AG10803 (cell line): ENCODE results near the gene DYNC1I1.

Experiments used
- DNase-seq: peaks from one replicate; pipeline ENCODE4 v3.0.0; 2010; ENCODE audit warnings: low read depth
- H3K4me3 ChIP-seq: 2 replicates; pipeline ENCODE4 v1.5.1; 2011; ENCODE audit warnings: mild to moderate bottlenecking, low read length, control low read depth
- TF ChIP-seq, protein P1 (sequence below): conservative IDR thresholded peaks from 2 replicates; pipeline ENCODE4 v1.5.1; 2011; ENCODE audit warnings: mild to moderate bottlenecking, low read length, control low read depth, inconsistent platforms

The DYNC1I1 gene

DNA sequence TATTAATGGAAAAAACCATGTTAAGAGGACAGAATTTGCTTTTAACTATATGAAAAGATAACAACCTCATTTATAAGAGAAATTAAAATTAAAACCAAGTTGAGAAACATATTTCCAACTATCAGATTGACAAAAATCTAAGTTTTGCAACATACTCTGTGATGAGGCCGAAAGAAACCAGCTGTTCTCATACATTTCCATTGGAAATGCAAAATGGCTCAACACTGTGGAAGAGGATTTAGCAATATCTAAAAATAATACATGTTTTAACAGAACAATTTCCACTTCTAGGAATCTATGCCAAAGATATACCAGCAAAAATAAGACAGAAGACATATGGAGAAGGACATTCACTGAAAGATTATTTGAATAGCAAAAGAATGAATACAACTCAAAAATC, 268.8 kb downstream of the DYNC1I1 start:
- TF ChIP-seq, protein P1, sequence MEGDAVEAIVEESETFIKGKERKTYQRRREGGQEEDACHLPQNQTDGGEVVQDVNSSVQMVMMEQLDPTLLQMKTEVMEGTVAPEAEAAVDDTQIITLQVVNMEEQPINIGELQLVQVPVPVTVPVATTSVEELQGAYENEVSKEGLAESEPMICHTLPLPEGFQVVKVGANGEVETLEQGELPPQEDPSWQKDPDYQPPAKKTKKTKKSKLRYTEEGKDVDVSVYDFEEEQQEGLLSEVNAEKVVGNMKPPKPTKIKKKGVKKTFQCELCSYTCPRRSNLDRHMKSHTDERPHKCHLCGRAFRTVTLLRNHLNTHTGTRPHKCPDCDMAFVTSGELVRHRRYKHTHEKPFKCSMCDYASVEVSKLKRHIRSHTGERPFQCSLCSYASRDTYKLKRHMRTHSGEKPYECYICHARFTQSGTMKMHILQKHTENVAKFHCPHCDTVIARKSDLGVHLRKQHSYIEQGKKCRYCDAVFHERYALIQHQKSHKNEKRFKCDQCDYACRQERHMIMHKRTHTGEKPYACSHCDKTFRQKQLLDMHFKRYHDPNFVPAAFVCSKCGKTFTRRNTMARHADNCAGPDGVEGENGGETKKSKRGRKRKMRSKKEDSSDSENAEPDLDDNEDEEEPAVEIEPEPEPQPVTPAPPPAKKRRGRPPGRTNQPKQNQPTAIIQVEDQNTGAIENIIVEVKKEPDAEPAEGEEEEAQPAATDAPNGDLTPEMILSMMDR = no peak
- DNase-seq = no peak

GRCh38 chr7:96045181-96045580, 272.8 kb downstream of the DYNC1I1 start:
- no peak overlapping the region for H3K4me3 ChIP-seq
- TF ChIP-seq, protein P1 = no peak
- no peak for DNase-seq

More for the DNA sequence above, 268.8 kb downstream of the DYNC1I1 start:
- H3K4me3 ChIP-seq = no peak overlapping the region

- DNase-seq = no peak
- TF ChIP-seq, protein P1 = no peak
- H3K4me3 ChIP-seq = no peak overlapping the region
Observed at GRCh38 chr7:96045919-96046318, 273.6 kb downstream of the DYNC1I1 start.

DNA sequence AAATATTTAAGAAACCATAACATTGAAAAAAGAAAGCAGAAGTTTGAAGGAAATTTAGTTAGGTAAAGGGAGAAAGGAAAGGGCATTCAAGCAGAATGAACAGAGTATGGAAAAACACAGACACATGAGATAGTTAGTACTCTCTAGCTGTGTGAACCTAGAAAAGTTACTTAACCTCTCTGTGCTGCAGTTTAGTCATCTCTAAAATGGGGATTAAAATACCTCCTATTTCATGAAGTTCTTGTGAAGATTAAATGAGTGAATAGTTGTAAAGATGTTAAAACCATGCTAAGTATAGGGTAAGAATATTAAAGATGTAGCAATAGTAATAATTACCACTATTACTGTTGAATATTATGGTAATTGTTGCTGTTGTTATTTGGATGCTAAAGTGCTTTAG, 279.9 kb downstream of the DYNC1I1 start:
- no peak overlapping the region for H3K4me3 ChIP-seq
- DNase-seq = no peak
- TF ChIP-seq, protein P1 = no peak

DNA sequence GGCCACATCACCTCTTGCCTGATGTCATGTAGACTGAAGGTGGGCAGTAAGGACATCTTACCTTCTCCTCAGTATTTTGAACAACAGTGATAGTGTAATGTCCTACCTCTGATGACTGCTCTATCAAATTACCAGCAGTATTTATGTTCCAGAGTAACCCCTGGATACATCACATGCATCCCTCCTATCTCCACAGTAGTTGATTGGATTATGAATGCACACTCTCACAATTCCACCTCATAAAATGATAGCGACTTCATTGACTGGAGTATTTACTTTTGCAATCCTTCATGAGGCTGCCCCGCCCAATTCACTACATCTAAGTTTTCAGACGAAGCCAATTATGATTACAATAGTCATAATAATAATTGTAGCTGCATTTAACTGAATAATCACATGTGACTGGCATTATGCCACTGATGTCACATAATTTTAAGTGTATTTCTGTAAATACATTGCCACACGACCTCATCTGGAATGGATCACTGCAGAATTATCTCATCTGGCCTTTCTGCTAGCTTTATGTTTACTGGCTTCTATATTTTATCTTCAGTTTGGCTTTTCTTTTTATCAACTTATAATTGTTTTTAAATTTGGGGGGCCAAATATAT, 280.6 kb downstream of the DYNC1I1 start:
- no peak for DNase-seq
- no peak overlapping the region for H3K4me3 ChIP-seq
- TF ChIP-seq, protein P1 = no peak

DNA sequence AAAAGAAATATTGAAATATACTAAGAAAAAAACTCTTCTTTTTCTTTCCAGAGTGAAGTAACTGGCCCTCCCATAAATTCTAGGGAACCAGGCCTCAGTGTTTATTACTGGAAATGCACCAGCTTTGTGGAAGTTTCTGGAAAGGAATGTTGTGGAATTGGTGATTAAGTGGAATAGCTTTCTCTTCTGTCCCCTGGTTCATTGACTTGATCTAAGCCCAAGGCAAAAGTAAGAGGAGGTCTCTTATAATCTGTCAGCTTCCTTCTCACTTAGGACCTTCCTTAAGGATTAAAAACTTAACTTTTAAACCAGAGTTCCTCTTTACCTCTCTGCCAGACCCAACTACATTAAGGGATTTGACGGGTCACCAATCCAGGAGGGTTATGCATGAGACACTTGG, 283.4 kb downstream of the DYNC1I1 start:
- TF ChIP-seq, protein P1 = no peak
- no peak overlapping the region for H3K4me3 ChIP-seq
- peak; percentile 23 for DNase-seq

DNA sequence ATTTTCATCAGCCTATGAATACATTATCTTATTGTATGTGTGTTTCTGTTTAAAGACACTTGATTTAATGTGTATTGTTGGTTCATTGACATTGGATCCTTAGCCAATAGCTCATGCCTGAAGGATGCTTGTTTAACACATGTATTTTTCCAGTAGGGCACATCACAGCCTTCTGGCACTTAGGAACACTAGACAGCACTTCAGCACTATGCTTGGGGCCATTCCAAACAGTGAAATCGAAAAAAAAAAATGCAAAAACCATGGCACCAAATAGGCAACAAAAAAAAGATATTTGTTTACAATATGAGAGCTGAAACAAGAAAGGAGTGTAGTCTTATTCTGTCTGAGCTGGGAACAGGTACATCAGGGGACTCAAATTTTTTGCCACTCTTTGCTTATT, 286.7 kb downstream of the DYNC1I1 start:
- DNase-seq = no peak
- TF ChIP-seq, protein P1 = no peak
- no peak overlapping the region for H3K4me3 ChIP-seq
